Stomach smooth muscle (tissue), 2 donors: Measurements from ENCODE around the gene RSPH1.

Experiments used
- H3K27ac ChIP-seq: one replicate; pipeline ENCODE4 v1.7.0; 2013; ENCODE audit warnings: mild to moderate bottlenecking, low read length, inconsistent platforms
- H3K27me3 ChIP-seq, 2 donors: one replicate each; pipeline ENCODE4 v1.7.0; 2013; ENCODE audit warnings: low read length in 2 of 2; ENCODE audit not compliant: insufficient read depth in 2 of 2, control insufficient read depth in 1 of 2
- H3K36me3 ChIP-seq, 2 donors: one replicate each; pipeline ENCODE4 v1.7.0; 2013; ENCODE audit warnings: low read length in 2 of 2; ENCODE audit not compliant: control insufficient read depth in 2 of 2, insufficient read depth in 2 of 2
- H3K4me1 ChIP-seq: one replicate; pipeline ENCODE4 v1.7.0; 2013; ENCODE audit warnings: low read length; ENCODE audit not compliant: control insufficient read depth, insufficient read depth
- H3K4me3 ChIP-seq, 2 donors: one replicate each; pipeline ENCODE4 v1.7.0; 2013; ENCODE audit warnings: low read length in 2 of 2
- H3K9ac ChIP-seq, 2 donors: one replicate each; pipeline ENCODE4 v1.7.0; 2013; ENCODE audit warnings: low read length in 2 of 2, mild to moderate bottlenecking in 1 of 2
- H3K9me3 ChIP-seq, 2 donors: one replicate each; pipeline ENCODE4 v1.7.0; 2013; ENCODE audit warnings: low read length in 2 of 2; ENCODE audit not compliant: control insufficient read depth in 2 of 2
- donor health status: healthy.
- donor health status: Pancreatic carcinoma.

Gene RSPH1

GRCh38 chr21:42486072-42486471, 10.0 kb downstream of the RSPH1 start:
- Histone ChIP-seq H3K27me3 (peaks cover 0 to 4% of the 10 kb centered on the region in 2 donors), H3K27ac (no peak overlapping the region)

GRCh38 chr21:42484966-42485365, 11.1 kb downstream of the RSPH1 start:
- Histone ChIP-seq H3K27ac (no peak overlapping the region), H3K36me3 (no peaks in the 10 kb centered on the region), H3K9me3 (no peaks in the 10 kb centered on the region), H3K4me3 (no peak overlapping the region), H3K9ac (no peak overlapping the region), H3K27me3 (peaks cover 0 to 4% of the 10 kb centered on the region in 2 donors), H3K4me1 (peaks cover 12% of the 10 kb centered on the region)

More at GRCh38 chr21:42486072-42486471, 10.0 kb downstream of the RSPH1 start:
- H3K9me3 ChIP-seq: no peaks in the 10 kb centered on the region
- peaks cover 12% of the 10 kb centered on the region for H3K4me1 ChIP-seq
- no peak overlapping the region for H3K4me3 ChIP-seq
- no peaks in the 10 kb centered on the region for H3K36me3 ChIP-seq
- H3K9ac ChIP-seq: no peak overlapping the region

- no peak overlapping the region for H3K4me3 ChIP-seq
- H3K36me3 ChIP-seq: no peaks in the 10 kb centered on the region
- no peak overlapping the region for H3K27ac ChIP-seq
- peaks cover 3 to 4% of the 10 kb centered on the region in 2 donors for H3K27me3 ChIP-seq
- no peak overlapping the region for H3K9ac ChIP-seq
- peaks cover 5% of the 10 kb centered on the region for H3K4me1 ChIP-seq
- no peaks in the 10 kb centered on the region for H3K9me3 ChIP-seq
Observed at GRCh38 chr21:42481169-42481568, 14.9 kb downstream of the RSPH1 start.

- Histone ChIP-seq H3K9me3 (no peaks in the 10 kb centered on the region), H3K27ac (no peak overlapping the region), H3K9ac (no peak overlapping the region), H3K4me1 (peaks cover under 1% of the 10 kb centered on the region), H3K36me3 (no peaks in the 10 kb centered on the region), H3K4me3 (no peak overlapping the region), H3K27me3 (peaks cover under 1 to 3% of the 10 kb centered on the region in 2 donors)
Observed at GRCh38 chr21:42480736-42481135, 15.3 kb downstream of the RSPH1 start.

- H3K4me1 ChIP-seq: no peaks in the 10 kb centered on the region
- no peak overlapping the region for H3K4me3 ChIP-seq
- H3K9me3 ChIP-seq: no peaks in the 10 kb centered on the region
- peaks cover 0 to 3% of the 10 kb centered on the region in 2 donors for H3K27me3 ChIP-seq
- H3K27ac ChIP-seq: no peak overlapping the region
- no peak overlapping the region for H3K9ac ChIP-seq
- H3K36me3 ChIP-seq: no peaks in the 10 kb centered on the region
Observed at GRCh38 chr21:42479582-42479981, 16.4 kb downstream of the RSPH1 start.

GRCh38 chr21:42478504-42478903, 17.5 kb downstream of the RSPH1 start:
- Histone ChIP-seq H3K4me1 (no peaks in the 10 kb centered on the region), H3K27ac (no peak overlapping the region), H3K27me3 (peaks cover 0 to 3% of the 10 kb centered on the region in 2 donors), H3K4me3 (no peak overlapping the region), H3K9ac (no peak overlapping the region), H3K9me3 (no peaks in the 10 kb centered on the region), H3K36me3 (no peaks in the 10 kb centered on the region)

- H3K4me1 ChIP-seq: no peaks in the 10 kb centered on the region
- H3K4me3 ChIP-seq: no peak overlapping the region
- H3K27me3 ChIP-seq: peaks cover 0 to 3% of the 10 kb centered on the region in 2 donors
- no peak overlapping the region for H3K27ac ChIP-seq
- H3K9me3 ChIP-seq: no peaks in the 10 kb centered on the region
- no peaks in the 10 kb centered on the region for H3K36me3 ChIP-seq
- no peak overlapping the region for H3K9ac ChIP-seq
Observed at GRCh38 chr21:42476388-42477331, 19.4 kb downstream of the RSPH1 start.

GRCh38 chr21:42475526-42476387, 20.3 kb downstream of the RSPH1 start:
- H3K27ac ChIP-seq: no peak overlapping the region

GRCh38 chr21:42475036-42475435, 21.0 kb downstream of the RSPH1 start:
- no peaks in the 10 kb centered on the region for H3K4me1 ChIP-seq
- no peaks in the 10 kb centered on the region for H3K9me3 ChIP-seq
- no peaks in the 10 kb centered on the region for H3K36me3 ChIP-seq
- no peak overlapping the region for H3K27ac ChIP-seq
- peaks cover 0 to 3% of the 10 kb centered on the region in 2 donors for H3K27me3 ChIP-seq
- no peak overlapping the region for H3K4me3 ChIP-seq
- no peak overlapping the region for H3K9ac ChIP-seq

More at GRCh38 chr21:42475526-42476387, 20.3 kb downstream of the RSPH1 start:
- H3K9me3 ChIP-seq: no peaks in the 10 kb centered on the region
- H3K4me3 ChIP-seq: no peak overlapping the region
- no peaks in the 10 kb centered on the region for H3K4me1 ChIP-seq
- peaks cover 0 to 3% of the 10 kb centered on the region in 2 donors for H3K27me3 ChIP-seq
- H3K9ac ChIP-seq: no peak overlapping the region
- no peaks in the 10 kb centered on the region for H3K36me3 ChIP-seq

- Histone ChIP-seq H3K9me3 (no peaks in the 10 kb centered on the region), H3K9ac (no peak overlapping the region), H3K4me1 (no peaks in the 10 kb centered on the region), H3K27me3 (peaks cover 0 to 3% of the 10 kb centered on the region in 2 donors), H3K4me3 (no peak overlapping the region), H3K27ac (no peak overlapping the region), H3K36me3 (no peaks in the 10 kb centered on the region)
Observed at GRCh38 chr21:42474043-42474831, 21.8 kb downstream of the RSPH1 start.
